NCI-H345 treated with DMSO at 0.1 percent for 48 hours (cell line): Measurements from ENCODE around the gene TBC1D1.
A peak's percentile ranks its signal among the peaks of the same experiment; 100 is the strongest.

ENCODE experiments used
- DNase-seq: peaks from one replicate; lab custom pipeline; 2025; ENCODE audit not compliant: unreplicated experiment; lab: John Stamatoyannopoulos, UW

Gene TBC1D1

DNA sequence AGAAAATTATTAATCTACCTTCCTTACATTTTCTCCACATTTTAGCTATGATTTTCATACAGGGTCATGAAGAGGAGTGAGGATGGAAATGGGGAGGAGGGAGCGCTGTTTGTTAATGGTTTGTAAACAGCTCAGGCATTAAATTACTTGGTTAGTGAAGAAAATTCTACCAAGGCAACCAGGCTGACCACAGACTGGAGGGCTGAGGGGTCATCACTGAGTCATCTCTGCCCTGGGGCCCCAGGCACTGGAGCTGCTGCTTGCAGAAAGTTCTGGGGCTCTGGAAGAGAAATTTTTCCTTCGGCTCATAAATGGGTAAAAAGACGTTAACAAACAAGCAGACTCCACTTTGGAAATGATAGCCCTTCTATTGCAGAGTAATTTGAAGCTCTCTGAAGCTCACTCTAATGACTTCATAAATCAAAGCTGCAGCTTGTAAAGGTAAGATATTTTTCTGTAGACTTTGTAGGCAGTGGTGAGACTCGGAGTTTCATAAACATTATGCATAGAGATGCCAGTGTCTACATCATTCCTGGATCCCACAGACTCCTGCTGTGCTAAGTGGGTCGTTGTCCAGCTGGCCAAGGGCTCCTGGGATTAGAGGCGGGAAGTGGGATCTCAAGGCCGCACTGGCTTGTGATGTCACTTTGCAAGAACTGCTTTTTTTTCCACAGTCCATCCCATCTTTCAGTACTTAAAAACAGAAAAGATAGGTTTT, 228.9 kb downstream of the TBC1D1 start:
- DNase-seq: no peak

- no peak for DNase-seq
Measured at GRCh38 chr4:38120772-38121171, 229.9 kb downstream of the TBC1D1 start.

GRCh38 chr4:38122060-38122459, 231.2 kb downstream of the TBC1D1 start:
- no peak for DNase-seq

DNA sequence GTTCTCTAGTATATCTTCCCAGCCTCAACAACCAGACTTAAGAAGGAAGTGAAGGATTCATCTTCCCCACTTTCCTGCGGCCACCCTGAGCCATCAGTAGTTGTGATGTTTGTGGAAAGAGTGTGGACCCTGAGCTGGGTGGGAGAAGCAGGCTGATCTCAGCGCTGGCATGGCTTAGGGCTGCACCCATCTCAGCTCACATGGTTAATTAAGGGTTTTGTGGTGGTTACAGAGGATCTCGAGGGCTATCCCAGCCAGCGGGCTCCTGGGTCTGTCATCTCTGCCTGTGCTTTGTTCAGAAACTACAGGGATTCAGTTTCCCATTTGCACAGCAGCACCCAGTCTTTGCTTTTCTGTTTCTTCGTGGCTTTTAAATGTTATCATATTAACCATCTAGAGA, 232.7 kb downstream of the TBC1D1 start:
- no peak for DNase-seq

DNA sequence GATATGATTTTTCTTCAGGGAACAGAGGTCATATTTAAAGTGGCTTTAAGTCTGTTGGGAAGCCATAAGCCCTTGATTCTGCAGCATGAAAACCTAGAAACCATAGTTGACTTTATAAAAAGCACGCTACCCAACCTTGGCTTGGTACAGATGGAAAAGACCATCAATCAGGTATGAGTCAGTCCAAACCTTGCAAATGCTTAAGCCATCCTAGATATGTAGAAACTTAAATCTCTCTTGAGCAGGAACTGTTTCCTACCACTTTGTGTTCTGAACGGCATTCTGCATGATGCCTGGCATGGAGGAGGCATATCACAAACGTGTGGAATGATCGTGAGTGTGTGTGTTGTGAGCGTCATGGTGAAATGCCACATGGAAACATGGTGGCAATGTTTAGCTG, 234.1 kb downstream of the TBC1D1 start:
- no peak for DNase-seq

DNA sequence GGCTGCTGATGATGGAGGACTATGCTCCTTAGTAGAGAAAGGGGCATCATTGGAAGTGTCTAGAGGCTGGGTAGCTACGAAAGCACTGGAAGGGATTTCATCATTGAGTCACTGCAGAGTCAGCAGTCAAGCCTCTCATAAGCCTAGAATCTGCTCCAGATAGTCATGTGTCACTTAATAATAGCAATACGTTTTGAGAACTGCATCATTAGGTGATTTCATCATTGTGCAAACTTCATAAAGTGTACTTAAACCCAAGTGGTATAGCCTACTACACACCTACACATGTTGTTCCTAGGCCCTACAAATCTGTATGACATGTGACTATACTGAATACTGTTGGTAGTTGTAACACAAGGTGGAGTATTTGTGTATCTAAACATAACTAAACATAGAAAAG, 234.9 kb downstream of the TBC1D1 start:
- no peak for DNase-seq

- peak; percentile 18 for DNase-seq
Measured at GRCh38 chr4:38128478-38129459, 237.9 kb downstream of the TBC1D1 start.

DNA sequence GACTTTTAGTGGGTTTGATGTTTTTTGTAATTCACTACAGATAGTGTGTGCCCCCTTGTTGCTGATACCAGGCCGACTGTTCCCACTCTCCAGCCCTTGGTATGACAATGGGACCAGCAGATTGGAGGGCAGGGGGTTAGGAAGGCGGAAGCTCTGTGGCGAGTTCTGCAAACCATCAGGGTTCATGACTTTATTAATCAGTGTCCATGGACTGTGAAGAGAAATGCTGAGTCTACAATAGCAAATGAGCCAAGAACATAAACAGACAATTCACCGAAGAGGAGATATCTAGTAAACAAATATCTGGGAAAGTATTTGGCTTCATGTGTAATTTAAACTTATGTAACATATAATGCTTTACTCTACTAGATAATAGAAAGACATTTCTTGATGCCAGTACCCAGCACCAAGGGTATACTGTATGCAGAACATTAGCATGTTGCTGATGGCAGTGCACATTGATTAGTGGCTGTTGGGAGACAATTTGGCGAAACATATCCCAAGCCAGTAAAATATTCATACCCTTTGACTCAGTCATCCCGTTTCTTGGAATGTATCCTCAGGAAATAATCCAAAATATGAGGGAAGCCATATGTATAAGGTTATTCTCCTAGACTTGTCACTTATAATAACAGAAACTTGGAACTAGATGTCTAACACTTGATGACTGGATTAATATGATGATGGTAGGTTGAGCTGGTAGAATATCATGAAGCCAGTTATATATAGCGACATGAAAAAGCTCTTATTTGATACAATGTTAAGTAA, 238.8 kb downstream of the TBC1D1 start:
- no peak for DNase-seq

GRCh38 chr4:38130884-38131283, 240.0 kb downstream of the TBC1D1 start:
- no peak for DNase-seq

GRCh38 chr4:38131371-38132091, 240.6 kb downstream of the TBC1D1 start:
- DNase-seq: no peak

GRCh38 chr4:38132107-38132673, 241.3 kb downstream of the TBC1D1 start:
- no peak for DNase-seq

- no peak for DNase-seq
Measured at GRCh38 chr4:38132843-38133662, 242.2 kb downstream of the TBC1D1 start.

DNA sequence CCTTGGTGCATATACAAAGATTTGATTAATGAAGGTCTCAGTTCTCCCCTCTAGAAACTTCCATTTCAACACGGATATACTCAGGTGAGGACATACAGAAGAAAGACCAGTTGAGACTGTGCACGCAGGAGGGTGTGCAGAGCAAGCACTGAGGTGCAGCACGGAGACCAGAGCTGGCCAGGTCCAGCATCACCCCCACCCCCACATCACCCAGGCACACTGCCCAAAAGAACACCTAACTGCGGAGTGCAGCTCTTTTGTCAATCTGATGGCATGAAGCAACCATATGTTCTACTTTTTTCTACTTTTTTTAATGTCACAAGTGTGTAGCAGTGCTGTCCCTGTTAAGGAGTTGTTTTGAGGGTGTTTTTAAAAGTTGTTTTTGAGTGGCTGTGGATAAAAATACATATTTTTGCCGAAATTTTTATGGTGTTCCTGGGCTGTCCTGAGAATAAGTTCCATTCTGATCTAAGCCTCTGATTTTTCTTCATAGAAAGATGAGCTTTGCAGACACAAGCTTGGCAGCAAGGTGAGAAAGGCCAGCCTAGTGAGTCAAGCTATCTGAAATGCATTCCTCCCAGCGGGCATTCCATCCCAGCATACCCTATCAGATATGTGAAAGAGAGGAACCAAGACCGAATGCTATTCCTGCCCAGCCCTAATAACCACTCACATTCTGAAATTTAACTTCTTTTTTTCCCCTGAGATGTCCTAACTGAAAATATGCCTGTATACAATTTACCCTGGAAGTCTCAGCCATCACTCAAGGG, 243.0 kb downstream of the TBC1D1 start:
- DNase-seq: no peak

- no peak for DNase-seq
Measured at GRCh38 chr4:38135201-38135600, 244.3 kb downstream of the TBC1D1 start.

DNA sequence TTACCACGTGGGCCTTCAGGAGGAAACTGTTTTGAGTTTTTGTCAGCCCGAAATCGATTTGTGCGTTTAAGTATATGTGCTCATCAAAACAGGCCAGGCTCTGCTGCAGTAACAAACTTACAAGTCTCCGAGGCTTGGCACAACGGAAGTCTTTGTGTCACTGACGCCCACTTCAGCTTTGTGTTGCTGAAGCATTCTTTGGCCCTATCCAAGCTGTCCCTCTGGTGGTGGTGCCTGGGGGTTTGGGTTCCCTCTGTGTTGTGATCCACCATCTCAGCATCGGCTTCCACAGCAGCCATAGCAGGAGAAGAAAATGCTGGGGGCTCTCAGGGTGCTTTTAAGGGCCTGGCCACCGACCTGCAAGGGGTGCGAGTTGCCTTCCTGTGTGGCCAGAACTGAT, 245.7 kb downstream of the TBC1D1 start:
- no peak for DNase-seq

- DNase-seq: no peak
Measured at GRCh38 chr4:38137080-38137479, 246.2 kb downstream of the TBC1D1 start.

DNA sequence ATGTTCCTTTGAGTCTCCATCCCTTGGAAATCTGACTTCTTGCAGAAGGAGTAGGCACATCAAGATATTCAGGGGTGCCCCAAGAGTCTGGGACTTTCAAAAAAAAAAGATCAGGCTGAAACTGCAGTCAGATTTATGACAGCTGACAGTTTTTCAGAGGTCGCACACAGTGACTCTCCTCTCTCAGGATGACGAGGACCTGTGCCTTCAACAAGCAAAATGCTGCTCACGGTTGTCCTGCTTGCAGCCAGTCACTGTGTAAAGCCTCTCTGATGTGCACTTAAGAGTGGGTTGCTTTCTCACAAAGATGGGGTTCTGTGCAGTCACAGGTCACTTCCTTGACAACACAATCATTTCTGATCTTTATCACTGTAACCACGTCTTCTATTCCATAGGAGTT, 247.5 kb downstream of the TBC1D1 start:
- no peak for DNase-seq

- DNase-seq: no peak
Measured at GRCh38 chr4:38139187-38139586, 248.3 kb downstream of the TBC1D1 start.
